IPS-18c (cell line): ENCODE results near the gene CREB5.

Source experiments
- H3K4me3 ChIP-seq: 2 replicates; pipeline ENCODE4 v1.7.0; 2013; ENCODE audit warnings: low read depth, mild to moderate bottlenecking, low read length, moderate library complexity; ENCODE audit not compliant: insufficient read depth
- H3K9me3 ChIP-seq: one replicate; pipeline ENCODE4 v1.6.1; 2013; ENCODE audit warnings: mild to moderate bottlenecking, low read length, moderate library complexity; ENCODE audit not compliant: control insufficient read depth, insufficient read depth

Gene CREB5

GRCh38 chr7:28516390-28517172 lies 104.3 kb downstream of the CREB5 start:
- H3K9me3 ChIP-seq, result no peaks in the 10 kb centered on the region
- no peak overlapping the region for H3K4me3 ChIP-seq

- Histone ChIP-seq H3K4me3 (no peak overlapping the region), H3K9me3 (no peaks in the 10 kb centered on the region)
Observed at GRCh38 chr7:28517206-28517605, 104.9 kb downstream of the CREB5 start.

- Histone ChIP-seq H3K4me3 (no peak overlapping the region), H3K9me3 (no peaks in the 10 kb centered on the region)
Observed at GRCh38 chr7:28517606-28518005, 105.3 kb downstream of the CREB5 start.

GRCh38 chr7:28520074-28521015 lies 108.0 kb downstream of the CREB5 start:
- Histone ChIP-seq H3K4me3 (no peak overlapping the region), H3K9me3 (no peaks in the 10 kb centered on the region)

GRCh38 chr7:28524978-28525377 lies 112.7 kb downstream of the CREB5 start:
- no peaks in the 10 kb centered on the region for H3K9me3 ChIP-seq
- no peak overlapping the region for H3K4me3 ChIP-seq

GRCh38 chr7:28528899-28529298 lies 116.6 kb downstream of the CREB5 start:
- H3K9me3 ChIP-seq, result no peaks in the 10 kb centered on the region
- no peak overlapping the region for H3K4me3 ChIP-seq

- no peaks in the 10 kb centered on the region for H3K9me3 ChIP-seq
- no peak overlapping the region for H3K4me3 ChIP-seq
Observed at GRCh38 chr7:28529755-28530154, 117.4 kb downstream of the CREB5 start.

GRCh38 chr7:28530175-28530802 lies 118.0 kb downstream of the CREB5 start:
- Histone ChIP-seq H3K9me3 (no peaks in the 10 kb centered on the region), H3K4me3 (no peak overlapping the region)

GRCh38 chr7:28530803-28531175 lies 118.5 kb downstream of the CREB5 start:
- no peak overlapping the region for H3K4me3 ChIP-seq

GRCh38 chr7:28531291-28531690 lies 119.0 kb downstream of the CREB5 start:
- Histone ChIP-seq H3K9me3 (no peaks in the 10 kb centered on the region), H3K4me3 (no peak overlapping the region)

More at GRCh38 chr7:28530803-28531175, 118.5 kb downstream of the CREB5 start:
- no peaks in the 10 kb centered on the region for H3K9me3 ChIP-seq

- Histone ChIP-seq H3K4me3 (no peak overlapping the region), H3K9me3 (no peaks in the 10 kb centered on the region)
Observed at GRCh38 chr7:28532181-28532580, 119.9 kb downstream of the CREB5 start.

GRCh38 chr7:28533267-28533666 lies 120.9 kb downstream of the CREB5 start:
- Histone ChIP-seq H3K4me3 (no peak overlapping the region), H3K9me3 (no peaks in the 10 kb centered on the region)

- Histone ChIP-seq H3K4me3 (no peak overlapping the region), H3K9me3 (no peaks in the 10 kb centered on the region)
Observed at GRCh38 chr7:28533731-28534531, 121.6 kb downstream of the CREB5 start.

GRCh38 chr7:28536259-28536658 lies 123.9 kb downstream of the CREB5 start:
- H3K9me3 ChIP-seq, result no peaks in the 10 kb centered on the region

GRCh38 chr7:28539289-28539981 lies 127.1 kb downstream of the CREB5 start:
- H3K4me3 ChIP-seq, result no peak overlapping the region
- H3K9me3 ChIP-seq, result no peaks in the 10 kb centered on the region

More at GRCh38 chr7:28536259-28536658, 123.9 kb downstream of the CREB5 start:
- no peak overlapping the region for H3K4me3 ChIP-seq

GRCh38 chr7:28542410-28542809 lies 130.1 kb downstream of the CREB5 start:
- no peak overlapping the region for H3K4me3 ChIP-seq
- no peaks in the 10 kb centered on the region for H3K9me3 ChIP-seq
